SK-N-SH treated with all-trans-retinoic acid at 6 μM for 48 hours (cell line): ENCODE data around the gene ENO4.

Experiments used
- ATAC-seq: fragments of 200-7000 bp; cut with Tn5 transposase; 3 replicates; pipeline ENCODE4 v1.9.1; 2020; ENCODE audit warnings: mild to moderate bottlenecking, moderate library complexity
- ARNTL ChIP-seq: fragments of 450-650 bp; formaldehyde crosslinking; IDR thresholded peaks from 2 replicates; pipeline ENCODE4 v1.5.0; 2020; ENCODE audit warnings: low read depth, mild to moderate bottlenecking, moderate library complexity, borderline replicate concordance
- BACH2 ChIP-seq: fragments of 250-450 bp; sonication (Bioruptor Pico); IDR thresholded peaks from 2 replicates; pipeline ENCODE4 v1.9.0; 2021; ENCODE audit warnings: mild to moderate bottlenecking, borderline replicate concordance
- CREB5 ChIP-seq: fragments of 250-450 bp; sonication (Bioruptor Pico); IDR thresholded peaks from 2 replicates; pipeline ENCODE4 v1.5.1; 2020; ENCODE audit warnings: low read depth, mild to moderate bottlenecking, moderate library complexity
- CSDC2 ChIP-seq: fragments of 250-450 bp; sonication (Bioruptor Pico); IDR thresholded peaks from 2 replicates; pipeline ENCODE4 v1.5.0; 2020; ENCODE audit warnings: mild to moderate bottlenecking, moderate library complexity
- ESRRG ChIP-seq: fragments of 250-450 bp; sonication (Bioruptor Pico); IDR thresholded peaks from 2 replicates; pipeline ENCODE4 v1.6.1; 2021; ENCODE audit warnings: mild to moderate bottlenecking
- GLIS3 ChIP-seq: fragments of 250-450 bp; sonication (Bioruptor Pico); IDR thresholded peaks from 2 replicates; pipeline ENCODE4 v1.5.0; 2020; ENCODE audit warnings: mild to moderate bottlenecking, moderate library complexity
- ISL1 ChIP-seq: fragments of 250-450 bp; sonication (Bioruptor Pico); IDR thresholded peaks from 2 replicates; pipeline ENCODE4 v2.1.2; 2022; ENCODE audit warnings: mild to moderate bottlenecking, moderate library complexity
- OSR1 ChIP-seq: fragments of 250-450 bp; sonication (Bioruptor Pico); IDR thresholded peaks from 2 replicates; pipeline ENCODE4 v1.8.0; 2022; ENCODE audit warnings: moderate library complexity, mild to moderate bottlenecking, inconsistent platforms
- POU6F1 ChIP-seq: fragments of 250-450 bp; sonication (Bioruptor Pico); IDR thresholded peaks from 2 replicates; pipeline ENCODE4 v1.8.0; 2021; ENCODE audit warnings: low read depth, mild to moderate bottlenecking, moderate library complexity, borderline replicate concordance
- PPARA ChIP-seq: fragments of 250-450 bp; sonication (Bioruptor Pico); IDR thresholded peaks from 2 replicates; pipeline ENCODE4 v1.5.0; 2020; ENCODE audit warnings: mild to moderate bottlenecking, borderline replicate concordance
- SNAI2 ChIP-seq: fragments of 250-450 bp; sonication (Bioruptor Pico); IDR thresholded peaks from 2 replicates; pipeline ENCODE4 v1.5.0; 2020; ENCODE audit warnings: mild to moderate bottlenecking, moderate library complexity
- TCF4 ChIP-seq: fragments of 250-450 bp; sonication (Bioruptor Pico); IDR thresholded peaks from 2 replicates; pipeline ENCODE4 v1.8.0; 2021; ENCODE audit warnings: mild to moderate bottlenecking, moderate library complexity, borderline replicate concordance
- TOX ChIP-seq: fragments of 250-450 bp; sonication (Bioruptor Pico); IDR thresholded peaks from 2 replicates; pipeline ENCODE4 v1.8.0; 2021; ENCODE audit warnings: mild to moderate bottlenecking, moderate library complexity, borderline replicate concordance
- TSHZ2 ChIP-seq: fragments of 250-450 bp; sonication (Bioruptor Pico); IDR thresholded peaks from 2 replicates; pipeline ENCODE4 v1.5.0; 2020; ENCODE audit warnings: mild to moderate bottlenecking, moderate library complexity
- ZC3H10 ChIP-seq: fragments of 250-450 bp; sonication (Bioruptor Pico); IDR thresholded peaks from 2 replicates; pipeline ENCODE4 v1.5.1; 2021; ENCODE audit warnings: mild to moderate bottlenecking, moderate library complexity
- ZFP3 ChIP-seq: fragments of 250-450 bp; sonication (Bioruptor Pico); IDR thresholded peaks from 2 replicates; pipeline ENCODE4 v1.5.0; 2020; ENCODE audit warnings: mild to moderate bottlenecking, moderate library complexity
- ZFP30 ChIP-seq: fragments of 450-650 bp; formaldehyde crosslinking; IDR thresholded peaks from 2 replicates; pipeline ENCODE4 v1.5.0; 2022; ENCODE audit warnings: mild to moderate bottlenecking, moderate library complexity
- ZNF565 ChIP-seq: fragments of 450-650 bp; formaldehyde crosslinking; conservative IDR thresholded peaks from 2 replicates; pipeline ENCODE4 v1.5.0; 2020; ENCODE audit warnings: low read depth, mild to moderate bottlenecking, moderate library complexity
- ZNF70 ChIP-seq: fragments of 450-650 bp; formaldehyde crosslinking; IDR thresholded peaks from 2 replicates; pipeline ENCODE4 v1.5.0; 2020; ENCODE audit warnings: mild to moderate bottlenecking, moderate library complexity
- ZNF8 ChIP-seq: fragments of 450-650 bp; formaldehyde crosslinking; IDR thresholded peaks from 2 replicates; pipeline ENCODE4 v1.5.0; 2020; ENCODE audit warnings: mild to moderate bottlenecking, moderate library complexity
- TF ChIP-seq, protein P1 (sequence below): fragments of 250-450 bp; sonication (Bioruptor Pico); IDR thresholded peaks from 2 replicates; pipeline ENCODE4 v1.8.0; 2020; ENCODE audit warnings: mild to moderate bottlenecking, moderate library complexity, borderline replicate concordance
- TF ChIP-seq, protein P2 (sequence below): fragments of 250-450 bp; sonication (Bioruptor Pico); IDR thresholded peaks from 2 replicates; pipeline ENCODE4 v1.5.1; 2021; ENCODE audit warnings: mild to moderate bottlenecking, moderate library complexity

ENO4 gene

GRCh38 chr10:116912162-116912561, 62.9 kb downstream of the ENO4 start:
- ATAC-seq = no peak
- TF ChIP-seq TSHZ2 (CRISPR knock-in tag) (no peak), GLIS3 (CRISPR knock-in tag) (no peak), BACH2 (CRISPR knock-in tag) (no peak), ARNTL (no peak), ZNF8 (no peak), ZNF565 (no peak), CREB5 (no peak), ZC3H10 (CRISPR knock-in tag) (no peak), ZFP3 (CRISPR knock-in tag) (no peak), ISL1 (no peak), SNAI2 (no peak), POU6F1 (CRISPR knock-in tag) (no peak), ZFP30 (CRISPR knock-in tag) (no peak), CSDC2 (no peak), ESRRG (CRISPR knock-in tag) (no peak)
- TF ChIP-seq, protein P1, sequence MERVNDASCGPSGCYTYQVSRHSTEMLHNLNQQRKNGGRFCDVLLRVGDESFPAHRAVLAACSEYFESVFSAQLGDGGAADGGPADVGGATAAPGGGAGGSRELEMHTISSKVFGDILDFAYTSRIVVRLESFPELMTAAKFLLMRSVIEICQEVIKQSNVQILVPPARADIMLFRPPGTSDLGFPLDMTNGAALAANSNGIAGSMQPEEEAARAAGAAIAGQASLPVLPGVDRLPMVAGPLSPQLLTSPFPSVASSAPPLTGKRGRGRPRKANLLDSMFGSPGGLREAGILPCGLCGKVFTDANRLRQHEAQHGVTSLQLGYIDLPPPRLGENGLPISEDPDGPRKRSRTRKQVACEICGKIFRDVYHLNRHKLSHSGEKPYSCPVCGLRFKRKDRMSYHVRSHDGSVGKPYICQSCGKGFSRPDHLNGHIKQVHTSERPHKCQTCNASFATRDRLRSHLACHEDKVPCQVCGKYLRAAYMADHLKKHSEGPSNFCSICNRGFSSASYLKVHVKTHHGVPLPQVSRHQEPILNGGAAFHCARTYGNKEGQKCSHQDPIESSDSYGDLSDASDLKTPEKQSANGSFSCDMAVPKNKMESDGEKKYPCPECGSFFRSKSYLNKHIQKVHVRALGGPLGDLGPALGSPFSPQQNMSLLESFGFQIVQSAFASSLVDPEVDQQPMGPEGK (CRISPR knock-in tag) = no peak
- TF ChIP-seq, protein P2, sequence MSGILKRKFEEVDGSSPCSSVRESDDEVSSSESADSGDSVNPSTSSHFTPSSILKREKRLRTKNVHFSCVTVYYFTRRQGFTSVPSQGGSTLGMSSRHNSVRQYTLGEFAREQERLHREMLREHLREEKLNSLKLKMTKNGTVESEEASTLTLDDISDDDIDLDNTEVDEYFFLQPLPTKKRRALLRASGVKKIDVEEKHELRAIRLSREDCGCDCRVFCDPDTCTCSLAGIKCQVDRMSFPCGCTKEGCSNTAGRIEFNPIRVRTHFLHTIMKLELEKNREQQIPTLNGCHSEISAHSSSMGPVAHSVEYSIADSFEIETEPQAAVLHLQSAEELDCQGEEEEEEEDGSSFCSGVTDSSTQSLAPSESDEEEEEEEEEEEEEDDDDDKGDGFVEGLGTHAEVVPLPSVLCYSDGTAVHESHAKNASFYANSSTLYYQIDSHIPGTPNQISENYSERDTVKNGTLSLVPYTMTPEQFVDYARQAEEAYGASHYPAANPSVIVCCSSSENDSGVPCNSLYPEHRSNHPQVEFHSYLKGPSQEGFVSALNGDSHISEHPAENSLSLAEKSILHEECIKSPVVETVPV (CRISPR knock-in tag) = no peak
- TF ChIP-seq, all 23 proteins: peak for 0

GRCh38 chr10:116913695-116914094, 64.4 kb downstream of the ENO4 start:
- TF ChIP-seq GLIS3 (CRISPR knock-in tag) (no peak), ESRRG (CRISPR knock-in tag) (no peak), ZNF70 (no peak), TOX (CRISPR knock-in tag) (no peak), TCF4 (CRISPR knock-in tag) (no peak), POU6F1 (CRISPR knock-in tag) (no peak), ARNTL (no peak), ZNF8 (no peak), BACH2 (CRISPR knock-in tag) (no peak), CSDC2 (no peak), ZC3H10 (CRISPR knock-in tag) (no peak), ZNF565 (no peak), ISL1 (no peak), OSR1 (CRISPR knock-in tag) (no peak), PPARA (CRISPR knock-in tag) (no peak), SNAI2 (no peak)
- TF ChIP-seq, protein P1 (CRISPR knock-in tag) = no peak
- TF ChIP-seq, protein P2 (CRISPR knock-in tag) = no peak
- no peak for ATAC-seq
